Activated T-cell treated with anti-CD3 and anti-CD28 coated beads, Interleukin-2, amount 50 U/mL, for 48 hours (primary cell): ENCODE results near the gene UBE2Q2.
"Not testable (repeated sequence)": the region's sequence is repeated elsewhere in the genome, so short reads cannot be mapped to it uniquely, and the experiment has no call there.

ENCODE experiments used
- DNase-seq, 2 experiments: peaks; one replicate each; pipeline ENCODE4 v3.0.0-alpha.2; 2020

UBE2Q2 gene

DNA sequence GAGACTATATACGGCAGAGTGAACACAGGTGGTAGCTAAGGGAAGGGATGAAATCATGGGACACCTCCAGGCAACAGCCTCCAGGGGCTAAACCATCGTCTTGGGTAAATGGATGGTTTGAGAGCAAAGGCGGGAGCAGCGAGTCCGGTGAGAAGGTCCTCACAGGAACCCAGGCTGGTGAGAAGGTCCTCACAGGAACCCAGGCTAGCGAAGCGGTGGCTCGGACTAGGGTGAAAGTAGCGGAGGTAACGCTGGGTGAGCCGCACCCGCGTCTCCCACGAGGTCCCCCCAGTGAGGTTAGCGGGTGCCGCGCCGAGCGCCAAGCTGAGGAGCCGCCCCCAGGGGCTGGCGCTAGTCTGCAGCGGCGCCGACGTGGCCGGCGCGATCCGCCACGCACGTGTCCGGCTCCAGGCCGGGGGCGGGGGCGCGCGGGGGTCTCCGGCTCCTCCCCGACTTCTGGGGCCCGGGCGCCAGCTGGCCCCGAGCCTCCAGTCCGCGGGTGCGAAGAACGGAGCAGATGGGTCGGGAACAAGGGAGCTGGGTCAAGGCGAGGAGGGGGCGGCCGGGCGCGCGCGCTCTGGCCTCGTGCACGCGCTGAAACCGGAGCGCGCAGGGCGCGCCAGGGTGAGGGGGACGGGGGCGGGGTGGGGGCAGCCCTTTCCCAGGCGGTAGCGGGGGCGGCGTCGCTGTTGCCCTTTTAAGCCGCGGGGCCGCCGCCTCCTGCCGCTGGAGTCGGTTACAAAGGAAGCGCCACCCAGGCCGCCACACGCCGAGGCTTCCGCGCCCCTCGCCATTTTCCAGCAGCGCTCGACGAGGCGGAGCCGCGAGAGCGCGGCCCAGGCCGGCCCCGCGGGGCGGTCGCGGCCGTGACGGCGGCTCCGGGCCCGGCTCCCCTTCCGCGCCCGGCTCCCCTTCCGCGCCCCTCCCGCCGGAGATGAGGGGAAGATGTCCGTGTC is at the start of gene UBE2Q2:
Gene UBE2Q2 (plus strand): TSS at position 726 of the 956 bp plus-strand sequence. CDS start 220 bp downstream, at position 946.
- peak; percentile 75 to 80 for DNase-seq

DNA sequence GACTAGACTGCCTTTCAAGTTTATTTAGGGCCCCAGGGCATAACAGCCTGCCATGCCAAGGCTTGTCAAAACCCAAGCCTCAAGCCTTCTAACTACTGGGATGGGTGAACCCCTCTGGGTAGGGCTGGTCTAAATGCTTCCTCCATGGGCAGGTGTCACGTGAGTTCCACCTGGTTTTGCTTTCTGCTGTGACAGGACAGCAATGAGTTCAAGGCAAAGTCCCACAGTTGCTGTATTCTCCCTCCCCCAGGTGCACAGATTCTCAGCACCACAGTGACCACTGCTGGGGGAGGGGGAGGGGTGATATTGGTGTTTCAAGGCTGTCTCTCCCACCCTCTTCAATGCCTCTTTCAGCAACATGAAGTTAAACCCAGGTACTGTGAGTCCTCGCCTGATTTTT is 46.9 kb upstream of the UBE2Q2 start:
- no peak for DNase-seq

DNA sequence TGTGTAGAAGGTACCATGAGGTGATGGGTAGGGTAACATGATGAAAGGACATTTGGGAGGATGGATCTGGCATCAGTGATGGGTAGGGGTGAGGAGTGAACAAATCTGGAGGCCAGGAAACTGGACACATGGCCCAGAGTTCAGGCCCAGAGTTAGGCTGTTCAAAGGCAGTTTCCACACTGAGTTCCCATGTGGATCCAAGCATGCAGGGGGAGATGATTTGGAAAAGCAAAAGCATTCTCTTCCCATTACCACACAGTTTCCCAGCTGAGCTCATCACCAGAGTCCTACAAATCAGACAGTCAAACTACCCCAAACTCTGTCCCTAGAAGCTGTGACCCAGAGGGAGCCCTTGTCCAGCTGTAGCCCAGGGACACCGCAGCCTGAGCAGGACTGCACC is 46.1 kb upstream of the UBE2Q2 start:
- not testable (repeated sequence) for DNase-seq

DNA sequence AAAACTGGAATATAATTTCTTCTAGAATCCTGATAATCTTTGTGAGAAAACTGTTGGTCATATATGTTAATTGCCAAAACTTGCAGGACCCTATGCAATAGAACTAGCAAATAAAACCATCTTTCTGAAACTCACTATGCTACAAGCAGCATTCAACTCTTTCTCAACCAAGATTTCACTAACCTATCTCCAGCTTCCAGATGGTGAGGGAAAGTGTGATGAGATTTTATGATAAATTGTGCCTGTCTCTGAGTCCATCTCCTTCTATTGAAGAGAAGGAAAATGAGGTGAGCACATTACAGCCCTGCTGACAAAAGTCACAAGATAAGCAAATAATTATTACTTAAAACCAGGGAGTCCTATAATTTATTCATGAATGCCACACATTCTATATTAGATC is 44.1 kb upstream of the UBE2Q2 start:
- no peak for DNase-seq

DNA sequence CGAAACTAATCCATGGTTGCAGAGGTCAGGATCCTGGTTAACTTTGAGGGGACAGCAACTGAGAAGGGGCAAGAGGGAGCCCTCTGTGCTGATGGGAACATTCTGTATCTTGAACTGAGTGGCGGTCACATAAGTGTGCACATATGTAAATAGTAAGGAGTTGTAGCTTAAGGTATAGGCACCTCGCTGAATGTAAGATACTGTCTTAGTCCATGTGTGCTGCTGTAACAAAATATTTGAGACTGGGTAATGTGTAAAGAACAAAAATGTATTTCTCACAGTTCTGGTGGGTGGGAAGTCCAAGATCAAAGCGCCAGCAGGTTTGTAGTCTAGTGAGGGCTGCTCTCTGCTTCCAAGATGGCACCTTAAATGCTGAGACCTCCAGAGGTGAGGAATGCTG is 42.8 kb upstream of the UBE2Q2 start:
- not testable (repeated sequence) for DNase-seq

DNA sequence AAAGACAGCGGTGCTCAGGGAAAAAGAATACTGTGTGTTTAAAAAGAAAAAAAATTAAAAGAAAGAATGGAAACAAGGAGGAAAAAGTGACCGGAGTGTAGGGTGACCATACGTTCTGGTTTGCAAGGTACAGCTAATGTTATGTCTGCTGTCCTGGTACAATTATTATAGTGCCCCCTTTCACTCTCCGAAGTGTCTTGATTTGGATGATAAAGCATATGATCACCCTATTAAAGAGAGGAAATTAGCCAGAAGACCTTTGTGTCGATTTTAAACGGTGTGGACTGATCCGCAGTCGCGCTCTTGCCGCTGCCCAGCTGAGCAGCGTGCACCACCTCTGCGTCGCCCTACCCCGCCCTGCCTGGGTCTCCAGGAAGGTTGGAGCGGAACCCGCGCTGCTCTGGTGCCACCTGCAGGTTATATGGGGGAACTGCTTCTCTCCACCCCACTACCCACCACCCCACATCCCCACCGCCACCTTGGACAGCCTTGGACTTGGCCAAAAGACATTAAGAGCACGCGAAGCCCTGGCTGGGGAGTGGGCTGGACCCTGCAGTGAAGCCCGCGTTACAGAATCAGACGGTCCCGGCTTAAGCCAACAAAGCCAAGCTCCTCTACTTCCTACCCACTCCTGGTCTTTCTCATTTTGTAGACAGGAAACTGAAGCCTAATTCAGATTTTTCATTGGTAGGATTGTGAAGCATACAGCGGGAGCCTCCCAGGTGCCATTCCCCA is 41.2 kb upstream of the UBE2Q2 start:
- peak; percentile 86 to 87 for DNase-seq

DNA sequence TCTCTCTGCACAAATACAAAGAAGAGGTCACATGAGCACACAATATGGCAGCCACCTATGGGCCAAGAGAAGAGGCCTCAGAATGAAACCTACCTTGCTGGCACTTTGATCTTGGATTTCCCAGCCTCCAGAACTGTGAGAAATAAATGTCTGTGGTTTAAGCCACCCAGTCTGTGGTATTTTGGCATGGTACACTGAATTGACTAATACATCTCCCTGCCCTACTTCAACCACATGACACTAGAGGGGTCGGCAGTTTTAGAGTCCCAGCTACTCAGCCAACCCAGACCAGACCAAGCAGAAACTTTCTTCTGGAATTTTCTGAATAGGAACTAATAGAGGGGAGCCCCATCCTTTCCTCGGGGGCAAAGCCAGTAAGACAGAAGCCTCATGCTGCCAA is 35.8 kb upstream of the UBE2Q2 start:
- DNase-seq, result not testable (repeated sequence)

DNA sequence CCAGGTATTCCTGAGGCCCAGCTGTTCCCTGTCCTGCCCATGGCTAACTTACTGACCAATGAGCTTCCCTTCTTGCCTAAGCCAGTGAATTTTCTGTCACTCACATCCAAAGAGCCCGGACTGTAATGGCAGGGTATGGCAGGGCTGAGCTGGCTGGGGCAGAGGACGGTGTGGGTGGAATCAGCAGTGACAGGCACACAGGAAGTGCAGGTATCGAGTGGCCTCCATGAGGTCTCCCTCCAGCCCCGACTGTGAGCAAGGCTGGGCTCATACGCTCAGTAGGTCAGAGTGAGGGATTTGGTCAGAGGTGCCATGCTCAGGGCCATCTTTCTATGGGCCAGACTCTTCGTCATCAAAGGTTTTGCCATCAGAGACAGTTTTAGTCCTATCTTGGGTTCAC is 35.2 kb upstream of the UBE2Q2 start:
- DNase-seq, result not testable (repeated sequence)

DNA sequence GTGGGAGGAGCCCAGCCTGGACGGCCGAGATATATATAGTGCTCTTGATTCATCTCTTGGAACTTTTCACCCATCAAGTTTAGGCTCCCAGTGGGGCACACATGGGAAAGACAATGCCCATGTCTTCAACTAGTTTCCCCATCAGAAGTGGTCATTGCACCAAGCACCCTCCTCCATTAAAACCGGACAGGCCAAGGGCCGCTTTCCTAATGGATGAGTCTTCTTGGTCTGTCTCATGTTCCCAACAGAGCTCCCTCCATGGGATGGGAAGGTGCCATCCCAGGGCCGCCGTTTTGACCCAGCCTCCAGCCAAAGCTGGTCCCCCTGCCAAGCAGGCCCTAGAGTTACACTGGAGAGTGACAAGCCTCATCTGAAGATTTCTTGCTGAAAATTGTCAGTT is 34.7 kb upstream of the UBE2Q2 start:
- DNase-seq, result no peak

DNA sequence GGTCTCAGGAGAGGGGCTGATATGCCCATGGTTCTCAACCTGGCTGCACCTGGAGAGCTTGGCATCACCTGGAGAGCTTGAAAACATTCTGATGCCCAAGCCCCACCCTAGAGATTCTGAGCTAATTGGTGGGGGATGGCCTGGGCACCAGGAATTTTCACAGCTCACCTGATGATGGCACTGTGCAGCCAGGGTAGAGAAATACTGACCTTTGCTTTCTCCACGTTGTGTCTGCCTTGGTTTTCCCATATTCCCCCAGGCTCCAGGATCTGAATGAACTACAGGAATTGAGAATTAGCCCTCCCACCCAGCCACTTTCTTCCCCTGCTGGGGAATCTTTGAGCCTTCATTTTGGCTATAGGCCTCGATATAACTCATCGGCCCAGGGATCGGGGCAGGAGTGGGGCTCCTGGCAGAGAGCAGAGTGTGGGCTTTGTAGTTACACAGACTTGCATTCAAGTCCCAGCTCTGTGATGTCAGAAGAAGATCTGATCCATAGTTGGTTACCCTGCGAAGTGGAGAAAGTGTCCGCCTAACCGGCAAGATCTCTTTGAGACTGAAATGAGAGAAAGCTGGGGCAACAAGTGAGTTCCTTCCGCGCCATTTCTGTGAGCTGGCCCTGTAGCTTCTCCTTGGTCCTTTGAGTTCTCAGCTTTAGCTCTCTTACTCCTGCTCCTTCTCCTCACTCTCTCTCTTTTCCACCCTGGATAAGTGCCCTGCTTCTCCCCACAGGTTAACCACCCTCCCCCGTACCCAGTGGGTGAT is 33.1 kb upstream of the UBE2Q2 start:
- DNase-seq, result peak; percentile 26 to 35

DNA sequence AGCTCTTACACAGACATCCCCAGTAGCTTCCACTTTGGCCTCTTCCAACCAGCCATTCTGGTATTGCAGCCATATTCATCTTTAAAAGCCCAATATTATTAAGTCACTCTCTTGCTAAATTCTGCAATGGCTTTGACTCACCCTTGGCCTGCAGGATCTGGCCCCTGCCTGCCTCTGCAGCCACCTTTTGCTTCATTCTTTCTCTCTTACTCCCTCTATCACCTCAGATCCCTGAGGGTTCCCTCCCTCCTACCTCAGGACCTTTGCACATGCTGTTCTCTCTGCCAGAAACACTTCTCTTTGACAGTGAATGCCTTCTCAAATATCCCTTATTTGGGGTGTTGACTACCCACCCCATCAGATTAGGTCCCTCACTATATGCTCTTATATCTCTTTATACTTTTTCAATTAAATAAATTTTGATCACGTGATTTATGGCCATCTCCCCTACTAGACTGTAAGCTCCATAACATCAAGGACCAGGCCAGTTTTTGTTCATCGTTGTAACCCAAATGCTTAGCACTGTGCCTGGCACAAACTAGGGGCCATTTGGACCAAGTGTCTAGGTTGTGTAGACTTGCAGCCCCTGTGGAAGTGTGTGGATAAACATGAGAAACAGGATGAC is 32.3 kb upstream of the UBE2Q2 start:
- no peak for DNase-seq

DNA sequence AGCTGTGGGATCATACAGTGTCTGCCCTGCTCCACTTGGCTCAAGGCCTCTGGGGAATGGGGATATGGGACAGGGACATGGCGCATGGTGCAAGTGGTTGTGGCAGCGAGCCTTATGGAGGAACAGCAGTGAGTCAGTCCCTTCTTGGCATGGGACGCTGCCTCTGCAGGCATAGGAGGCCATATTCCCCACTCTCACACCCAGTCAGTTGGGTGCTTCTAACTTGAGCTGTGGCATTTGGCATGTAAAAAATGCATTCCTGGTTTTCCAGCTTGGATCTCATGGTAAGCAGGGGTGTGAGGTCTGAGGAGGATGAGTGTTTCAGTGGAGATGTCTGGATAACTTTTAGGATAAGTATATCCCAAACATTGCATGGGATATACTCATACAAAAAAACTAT is 31.6 kb upstream of the UBE2Q2 start:
- DNase-seq, result no peak

DNA sequence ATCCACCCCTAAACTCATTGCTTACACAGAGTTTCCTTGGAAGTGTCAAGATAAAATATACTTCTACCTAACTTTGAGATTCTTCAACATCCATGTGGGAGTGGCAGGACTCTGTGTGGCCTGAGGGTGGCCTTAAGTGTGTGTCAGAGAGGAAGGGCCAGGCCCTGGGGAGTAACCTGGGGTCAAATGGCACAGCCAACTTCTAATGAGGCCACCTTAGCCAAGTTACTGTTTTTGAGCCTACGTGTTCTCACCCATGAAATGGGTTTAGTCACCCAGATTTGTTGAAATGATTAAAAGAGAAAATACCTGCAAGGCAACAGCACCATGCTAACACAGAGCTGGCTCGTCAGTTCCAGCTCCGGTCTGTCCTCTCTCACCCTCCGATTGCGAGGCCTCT is 28.5 kb upstream of the UBE2Q2 start:
- no peak for DNase-seq

DNA sequence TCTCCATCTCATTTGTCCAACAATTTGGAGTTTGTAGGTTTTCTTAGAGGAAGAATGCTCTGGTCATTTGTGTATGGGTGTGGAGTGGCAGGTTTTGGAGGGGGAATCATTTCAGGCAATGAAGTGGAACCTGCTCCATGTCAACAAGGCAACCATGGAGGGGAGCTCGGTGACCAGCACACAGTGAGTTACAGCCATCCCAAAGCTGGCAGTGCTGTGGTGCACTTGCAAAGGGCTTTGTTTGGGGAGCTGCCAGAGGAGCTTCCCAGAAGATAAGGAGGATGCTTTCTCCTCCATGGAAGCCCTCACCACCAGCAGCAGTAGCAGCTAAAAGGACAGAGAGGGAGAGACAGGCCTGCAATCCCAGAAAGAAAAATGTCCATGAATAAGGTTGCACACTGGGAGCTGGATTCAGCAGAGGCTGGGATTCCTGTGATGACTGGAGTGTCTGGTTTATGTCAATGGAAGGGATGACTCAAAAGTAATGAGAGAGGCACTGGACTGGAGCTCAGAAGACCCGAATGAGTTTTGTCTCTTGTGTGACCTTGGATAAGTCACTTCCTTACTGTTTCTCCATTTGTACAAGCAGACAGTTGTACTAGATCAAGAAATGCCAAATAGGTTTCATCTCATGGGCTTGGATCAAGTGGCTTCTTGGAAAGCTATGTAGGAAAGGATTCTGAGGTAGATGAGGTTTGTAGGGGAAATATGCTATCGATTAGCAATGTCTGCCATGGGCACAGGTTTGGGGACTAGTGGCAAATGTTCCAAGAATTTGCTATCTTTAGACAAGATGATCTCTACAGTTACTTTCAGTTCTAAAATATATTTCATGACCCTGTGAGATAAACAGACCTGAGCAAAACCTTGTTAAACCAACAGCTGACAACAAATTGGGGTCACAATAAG is 27.2 kb upstream of the UBE2Q2 start:
- DNase-seq, result no peak

DNA sequence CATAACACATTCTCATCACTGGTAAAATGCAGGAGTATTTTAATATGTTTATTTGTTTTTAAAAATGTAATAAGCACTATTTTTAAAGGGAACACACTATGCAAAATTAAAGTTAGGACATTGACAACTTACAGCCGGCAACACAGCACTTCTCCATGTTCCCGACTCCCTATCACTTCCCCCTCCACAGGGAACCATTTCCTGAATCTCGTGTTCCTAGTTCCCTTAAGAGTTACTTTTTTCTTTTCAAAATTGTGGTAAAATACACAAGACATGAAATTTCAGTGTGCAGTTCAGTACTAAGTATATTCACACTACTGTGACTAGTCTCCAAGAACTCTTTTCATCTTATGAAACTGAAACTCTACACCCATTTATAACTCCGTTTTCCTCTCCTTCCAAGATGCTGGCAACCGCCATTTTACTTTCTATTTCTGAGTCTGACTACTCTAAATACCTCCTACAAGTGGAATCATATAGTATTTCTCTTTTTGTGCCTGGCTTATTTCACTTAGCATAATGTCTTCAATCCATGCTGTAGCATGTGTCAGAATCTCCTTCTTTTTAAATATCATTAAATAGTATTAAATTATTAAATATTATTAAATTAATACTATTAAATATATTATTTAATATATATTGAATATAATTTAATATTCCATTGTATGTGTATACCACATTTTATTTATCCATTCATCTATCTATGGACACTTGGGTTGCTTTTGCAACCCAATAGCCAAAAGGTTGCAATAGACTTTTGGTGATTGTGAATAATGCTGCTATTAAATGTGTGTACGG is 25.9 kb upstream of the UBE2Q2 start:
- no peak for DNase-seq

DNA sequence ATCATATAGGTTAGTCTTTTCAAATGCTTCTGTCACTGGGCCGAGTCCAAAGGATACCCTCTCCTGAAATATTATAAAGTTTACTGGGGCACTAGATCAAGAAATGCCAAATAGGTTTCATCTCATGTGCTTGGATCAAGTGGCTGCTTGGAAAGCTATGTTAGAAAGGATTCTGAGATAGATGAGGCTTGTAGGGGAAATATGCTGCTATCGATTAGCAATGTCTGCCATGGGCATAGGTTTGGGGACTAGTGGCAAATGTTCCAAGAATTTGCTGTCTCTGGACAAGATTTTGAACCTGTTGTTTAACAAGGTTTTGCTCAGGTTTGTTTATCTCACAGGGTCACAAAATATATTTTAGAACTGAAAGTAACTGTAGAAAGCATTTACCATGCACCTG is 23.0 kb upstream of the UBE2Q2 start:
- no peak for DNase-seq

DNA sequence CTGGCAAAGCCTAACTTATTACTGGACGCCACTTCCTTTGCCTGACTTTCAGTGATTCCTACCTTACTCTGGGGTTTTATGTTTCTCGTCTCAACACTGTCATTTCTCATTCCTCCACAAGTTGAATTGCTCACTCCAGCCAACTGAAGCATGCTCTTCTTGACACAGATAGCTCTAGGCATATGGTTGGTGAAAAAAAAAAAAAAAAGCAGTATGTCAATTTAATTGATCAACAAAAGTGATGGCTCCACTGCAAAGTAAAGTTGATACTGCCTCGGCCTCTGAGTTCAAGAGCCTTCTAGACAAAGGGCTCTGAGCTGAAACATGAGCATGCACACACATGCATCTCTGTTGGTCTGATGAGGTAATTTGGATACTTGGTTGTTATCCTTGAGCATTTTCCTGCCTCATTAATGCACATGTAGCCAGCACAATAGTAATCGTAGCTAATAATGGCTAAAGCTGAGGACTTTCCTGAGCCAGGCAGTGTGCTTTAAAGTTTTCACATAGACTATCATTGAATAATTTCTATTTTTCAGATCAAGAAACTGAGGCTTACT is 21.4 kb upstream of the UBE2Q2 start:
- no peak for DNase-seq

DNA sequence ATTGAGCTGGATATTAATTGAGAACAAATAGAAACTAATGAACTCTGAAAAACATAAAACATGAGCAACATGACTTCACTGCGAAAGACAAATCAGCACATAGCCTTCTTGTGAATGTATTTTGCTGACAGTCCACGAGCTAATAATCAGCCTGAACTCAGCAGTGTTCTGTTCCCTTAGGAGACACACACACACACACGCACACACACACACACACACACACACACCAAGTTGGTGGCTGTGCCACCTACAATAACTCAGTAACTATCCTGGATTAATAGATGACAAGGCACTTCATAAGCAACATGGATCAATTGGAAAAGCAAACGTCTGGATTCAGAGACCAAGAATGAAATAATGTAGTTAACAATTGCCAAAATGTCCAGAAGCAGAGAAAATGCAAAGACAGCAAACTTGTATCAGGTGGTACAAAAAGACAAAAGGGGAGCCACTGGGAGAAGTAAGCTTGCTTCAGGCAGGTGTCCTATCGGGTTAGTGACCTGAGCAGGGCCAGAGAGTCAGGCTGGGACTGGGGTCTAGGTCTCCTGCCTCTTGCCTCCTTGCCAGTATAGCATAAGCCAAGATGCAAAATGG is 20.5 kb upstream of the UBE2Q2 start:
- no peak for DNase-seq

DNA sequence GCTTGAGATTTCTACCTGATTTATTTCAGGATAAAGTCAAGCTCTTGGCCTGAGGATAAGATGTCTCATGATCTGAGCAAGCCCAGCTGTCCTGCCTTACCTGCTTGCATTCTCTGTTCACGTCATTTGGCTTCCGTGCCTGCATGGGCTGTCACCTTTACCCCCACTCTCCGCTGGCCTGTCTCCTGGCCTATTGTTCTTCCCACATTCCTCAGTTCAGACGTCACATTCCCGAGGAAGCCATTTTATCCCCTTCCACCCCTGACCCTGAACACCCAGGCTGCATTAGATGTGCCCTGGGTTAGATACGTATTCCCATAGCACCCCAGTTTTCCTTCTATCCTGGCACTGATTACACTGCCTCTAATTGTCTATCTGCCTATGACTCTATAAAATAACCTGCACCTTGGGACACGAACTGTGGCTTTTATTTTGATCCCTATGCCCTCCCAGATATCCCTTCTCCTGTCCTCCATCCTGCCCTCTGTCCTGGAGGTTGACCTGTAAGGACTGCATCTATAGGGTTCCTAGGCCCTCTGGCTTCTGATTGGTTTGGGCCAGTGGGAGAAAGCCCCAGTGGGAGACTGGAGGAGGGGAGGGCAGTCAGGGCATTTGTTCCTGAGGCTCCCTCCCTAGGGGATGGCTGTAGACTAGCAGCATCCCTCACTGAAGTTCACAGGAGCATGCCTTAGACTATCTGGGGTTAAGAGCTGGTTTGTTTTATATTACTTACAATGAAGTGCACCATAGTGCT is 19.2 kb upstream of the UBE2Q2 start:
- no peak for DNase-seq
